Skeletal muscle tissue (tissue), 4 donors: ENCODE measurements around the gene DYDC1. TPM values are rescaled to one million over a fixed set of nuclear protein-coding genes. Genes with fewer than 3 reads are reported as not detected.

Experiments used
- H3K27ac ChIP-seq: one replicate; pipeline ENCODE4 v1.7.0; 2013; ENCODE audit warnings: mild to moderate bottlenecking, low read depth, low read length, inconsistent platforms
- H3K27me3 ChIP-seq, 3 donors: one replicate each; pipeline ENCODE4 v1.7.0; 2013; ENCODE audit warnings: low read length in 3 of 3; ENCODE audit not compliant: control insufficient read depth in 3 of 3, insufficient read depth in 3 of 3
- H3K36me3 ChIP-seq, 3 donors: one replicate each; pipeline ENCODE4 v1.7.0; 2013; ENCODE audit warnings: low read length in 3 of 3; ENCODE audit not compliant: control insufficient read depth in 3 of 3, insufficient read depth in 3 of 3
- H3K4me1 ChIP-seq, 3 donors: one replicate each; pipeline ENCODE4 v1.7.0; 2013; ENCODE audit warnings: low read length in 3 of 3, mild to moderate bottlenecking in 3 of 3; ENCODE audit not compliant: control insufficient read depth in 3 of 3, insufficient read depth in 3 of 3
- H3K4me3 ChIP-seq, 3 donors: one replicate each; pipeline ENCODE4 v1.7.0; 2013; ENCODE audit warnings: low read length in 3 of 3
- H3K9ac ChIP-seq, 3 donors: one replicate each; pipeline ENCODE4 v1.7.0; 2013; ENCODE audit warnings: low read length in 3 of 3, mild to moderate bottlenecking in 3 of 3, moderate library complexity in 2 of 3, low read depth in 1 of 3
- H3K9me3 ChIP-seq, 3 donors: one replicate each; pipeline ENCODE4 v1.7.0; 2013; ENCODE audit warnings: low read length in 3 of 3; ENCODE audit not compliant: control insufficient read depth in 3 of 3
- total RNA-seq: library from RNA; depleted of rRNA; stranded (reverse); fragments of >200 nt; gene quantifications from one replicate; pipeline ENCODE4 v1.2.3, GENCODE V29; 2014
- donor health status: Osteomylitis.

Gene DYDC1
- total RNA-seq, 1 donor from 2014 or later, result not detected

DNA sequence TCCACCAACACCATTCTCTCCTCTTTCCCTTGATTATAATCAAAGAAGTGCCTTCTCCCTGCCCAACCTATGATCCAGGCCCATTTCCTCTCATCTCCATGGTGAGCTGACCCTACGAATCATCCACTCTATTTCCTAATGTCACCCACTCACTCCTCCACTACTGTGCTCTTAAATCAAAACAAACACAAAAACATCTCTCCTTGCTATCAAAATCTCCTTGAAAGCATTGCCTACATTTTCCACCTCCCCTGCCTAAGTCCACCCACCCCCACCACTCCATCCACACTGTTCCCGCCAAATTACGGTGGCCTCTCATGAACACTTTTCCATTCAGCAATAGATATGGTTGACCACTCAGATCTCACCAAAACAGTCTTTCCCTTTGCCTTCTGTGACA lies 5.3 kb downstream of the DYDC1 start:
- Histone ChIP-seq H3K9ac (no peak overlapping the region), H3K27ac (no peak overlapping the region), H3K4me3 (no peak overlapping the region)

GRCh38 chr10:80350251-80350650 lies 6.3 kb downstream of the DYDC1 start:
- no peaks in the 10 kb centered on the region for H3K9me3 ChIP-seq
- no peaks in the 10 kb centered on the region for H3K36me3 ChIP-seq
- no peak overlapping the region for H3K9ac ChIP-seq
- H3K4me1 ChIP-seq, result no peaks in the 10 kb centered on the region
- no peak overlapping the region for H3K27ac ChIP-seq
- H3K27me3 ChIP-seq, result peaks cover 0 to 7% (median 6%) of the 10 kb centered on the region in 3 donors
- H3K4me3 ChIP-seq, result no peak overlapping the region

More for the DNA sequence above, 5.3 kb downstream of the DYDC1 start:
- Histone ChIP-seq H3K36me3 (no peaks in the 10 kb centered on the region), H3K27me3 (peaks cover 5 to 13% (median 10%) of the 10 kb centered on the region in 3 donors), H3K4me1 (peaks cover 0 to under 1% (median 0%) of the 10 kb centered on the region in 3 donors), H3K9me3 (no peaks in the 10 kb centered on the region)

GRCh38 chr10:80344912-80345311 lies 11.6 kb downstream of the DYDC1 start:
- H3K4me3 ChIP-seq, result no peak overlapping the region

DNA sequence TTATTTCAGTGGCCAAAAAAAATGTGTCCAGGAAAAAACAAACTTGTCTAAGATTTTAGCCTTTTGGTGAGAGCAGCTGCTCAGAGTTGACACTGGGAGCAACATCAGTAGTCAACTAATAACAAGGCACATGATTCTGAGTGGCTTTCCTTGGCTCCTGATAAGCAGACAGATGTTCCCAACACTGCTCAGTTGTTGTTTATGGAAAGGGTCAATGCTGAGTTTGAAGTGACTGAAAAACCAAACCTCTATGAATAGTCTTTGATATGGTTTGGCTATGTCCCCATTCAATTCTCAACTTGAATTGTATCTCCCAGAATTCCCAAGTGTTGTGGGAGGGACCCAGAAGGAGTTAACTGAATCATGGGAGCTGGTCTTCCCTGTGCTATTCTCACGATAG lies 12.3 kb downstream of the DYDC1 start:
- no peak overlapping the region for H3K4me3 ChIP-seq
- H3K27me3 ChIP-seq, result no peaks in the 10 kb centered on the region
- no peaks in the 10 kb centered on the region for H3K9me3 ChIP-seq
- no peaks in the 10 kb centered on the region for H3K4me1 ChIP-seq
- H3K36me3 ChIP-seq, result no peaks in the 10 kb centered on the region
- no peak overlapping the region for H3K27ac ChIP-seq
- H3K9ac ChIP-seq, result no peak overlapping the region

More at GRCh38 chr10:80344912-80345311, 11.6 kb downstream of the DYDC1 start:
- no peak overlapping the region for H3K9ac ChIP-seq
- H3K4me1 ChIP-seq, result no peaks in the 10 kb centered on the region
- no peaks in the 10 kb centered on the region for H3K36me3 ChIP-seq
- H3K27ac ChIP-seq, result no peak overlapping the region
- H3K9me3 ChIP-seq, result no peaks in the 10 kb centered on the region
- no peaks in the 10 kb centered on the region for H3K27me3 ChIP-seq

DNA sequence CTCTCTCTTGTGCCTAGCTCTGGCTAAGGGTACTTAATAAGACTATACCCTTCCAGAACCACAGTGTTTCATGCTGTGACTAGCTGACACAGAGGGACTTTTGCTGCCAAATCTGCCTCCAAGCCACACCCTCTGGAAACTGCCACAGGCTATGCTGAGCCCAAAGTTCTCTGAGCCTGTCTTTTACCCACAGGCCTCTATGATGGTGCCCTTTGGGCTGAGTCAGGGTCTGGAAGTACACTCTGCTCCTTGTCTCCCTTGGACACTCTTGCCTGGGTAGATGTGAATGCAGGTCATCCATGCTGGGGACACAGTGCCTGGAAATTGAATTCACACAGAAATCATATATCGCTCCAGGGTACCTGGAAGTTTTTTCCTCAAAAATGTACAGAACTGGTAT lies 22.6 kb downstream of the DYDC1 start:
- Histone ChIP-seq H3K27me3 (no peaks in the 10 kb centered on the region), H3K4me1 (no peaks in the 10 kb centered on the region)

GRCh38 chr10:80324891-80325364 lies 31.6 kb downstream of the DYDC1 start:
- Histone ChIP-seq H3K27me3 (peaks cover 0 to 10% (median 5%) of the 10 kb centered on the region in 3 donors), H3K9ac (no peak overlapping the region), H3K36me3 (no peaks in the 10 kb centered on the region), H3K4me1 (no peaks in the 10 kb centered on the region), H3K27ac (no peak overlapping the region), H3K4me3 (no peak overlapping the region), H3K9me3 (no peaks in the 10 kb centered on the region)

More for the DNA sequence above, 22.6 kb downstream of the DYDC1 start:
- H3K36me3 ChIP-seq, result no peaks in the 10 kb centered on the region
- no peak overlapping the region for H3K9ac ChIP-seq
- no peak overlapping the region for H3K27ac ChIP-seq
- no peak overlapping the region for H3K4me3 ChIP-seq
- no peaks in the 10 kb centered on the region for H3K9me3 ChIP-seq

DNA sequence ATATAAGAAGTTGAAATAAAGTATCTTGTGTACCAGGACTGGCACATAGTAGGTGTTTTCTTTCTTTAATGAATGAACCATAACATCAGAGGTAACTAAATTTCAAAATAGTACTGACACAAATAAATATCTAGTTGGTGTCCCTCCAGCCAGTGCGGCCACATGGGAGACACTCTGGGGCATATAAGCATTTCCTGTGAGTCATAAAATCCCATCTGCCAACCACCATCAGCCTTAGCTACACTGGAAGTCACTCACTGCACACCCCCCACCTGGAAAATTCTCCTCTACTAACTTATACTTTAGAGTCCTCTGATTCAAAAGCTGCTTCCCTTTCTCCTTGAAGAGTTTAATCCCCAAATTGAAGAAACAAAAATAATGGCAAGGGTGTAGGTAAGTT lies 32.5 kb downstream of the DYDC1 start:
- H3K4me1 ChIP-seq, result no peaks in the 10 kb centered on the region
- no peak overlapping the region for H3K27ac ChIP-seq
- H3K9ac ChIP-seq, result no peak overlapping the region
- H3K9me3 ChIP-seq, result no peaks in the 10 kb centered on the region
- H3K27me3 ChIP-seq, result peaks cover 0 to 10% (median 5%) of the 10 kb centered on the region in 3 donors
- H3K36me3 ChIP-seq, result no peaks in the 10 kb centered on the region
- H3K4me3 ChIP-seq, result no peak overlapping the region

DNA sequence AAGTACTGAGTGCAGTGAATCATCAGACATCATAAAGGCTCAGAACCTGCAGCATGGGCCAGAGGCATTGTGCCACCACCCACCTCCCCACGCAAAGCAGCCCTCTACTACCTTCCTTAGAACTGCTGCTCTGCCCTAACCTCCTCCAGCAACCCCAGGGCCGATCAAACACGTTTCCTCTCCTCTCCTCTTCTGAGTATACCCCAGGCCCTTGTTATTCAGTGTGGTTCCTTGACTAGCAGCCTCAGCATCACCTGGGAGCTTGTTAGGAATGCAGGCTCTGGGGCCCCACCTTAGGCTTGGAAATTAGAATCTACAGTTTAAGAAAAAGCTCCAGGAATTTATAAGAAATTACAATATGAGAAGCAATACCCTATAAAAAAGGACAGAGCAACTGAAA lies 33.2 kb downstream of the DYDC1 start:
- Histone ChIP-seq H3K36me3 (no peaks in the 10 kb centered on the region), H3K4me1 (no peaks in the 10 kb centered on the region), H3K27me3 (peaks cover 0 to 6% (median 3%) of the 10 kb centered on the region in 3 donors), H3K9me3 (no peaks in the 10 kb centered on the region), H3K9ac (no peak overlapping the region), H3K4me3 (no peak overlapping the region), H3K27ac (no peak overlapping the region)

DNA sequence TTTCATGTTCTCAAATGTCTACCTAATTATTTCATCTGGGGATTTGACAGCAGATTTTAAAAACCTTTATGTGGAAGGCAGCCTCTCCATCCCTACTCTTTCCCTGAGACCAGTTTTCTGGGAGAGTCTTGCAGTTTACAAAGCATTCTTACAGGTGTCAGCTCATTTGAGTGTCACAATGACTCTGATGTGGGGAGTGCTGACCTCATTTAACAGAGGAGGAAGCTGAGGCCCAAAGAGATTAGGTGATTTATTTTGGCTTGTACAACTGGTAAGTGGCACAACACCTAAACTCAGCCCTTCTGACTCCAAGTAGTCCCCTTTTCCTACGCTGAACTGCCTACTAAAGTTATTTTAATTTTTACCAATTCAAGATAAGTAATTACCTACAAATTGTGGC lies 33.8 kb downstream of the DYDC1 start:
- Histone ChIP-seq H3K27ac (no peak overlapping the region), H3K36me3 (no peaks in the 10 kb centered on the region), H3K9me3 (no peaks in the 10 kb centered on the region), H3K9ac (no peak overlapping the region), H3K4me3 (no peak overlapping the region), H3K27me3 (peaks cover 0 to 6% (median 3%) of the 10 kb centered on the region in 3 donors), H3K4me1 (no peaks in the 10 kb centered on the region)

- no peaks in the 10 kb centered on the region for H3K36me3 ChIP-seq
- no peaks in the 10 kb centered on the region for H3K9me3 ChIP-seq
Observed at GRCh38 chr10:80322158-80322557, 34.4 kb downstream of the DYDC1 start.

More at GRCh38 chr10:80322158-80322557, 34.4 kb downstream of the DYDC1 start:
- Histone ChIP-seq H3K27me3 (peaks cover 0 to 5% (median 3%) of the 10 kb centered on the region in 3 donors), H3K4me3 (no peak overlapping the region), H3K9ac (no peak overlapping the region), H3K27ac (no peak overlapping the region), H3K4me1 (no peaks in the 10 kb centered on the region)
